NB4 (cell line): ENCODE measurements around the gene CDH4.

Experiments used
- DNase-seq: peaks from one replicate; pipeline ENCODE4 v3.0.0; 2010; ENCODE audit warnings: low read depth
- H3K4me3 ChIP-seq: one replicate; pipeline ENCODE4 v1.5.1; 2011; ENCODE audit warnings: mild to moderate bottlenecking, low read depth, low read length, moderate library complexity
- CTCF ChIP-seq: IDR thresholded peaks from one replicate; pipeline ENCODE4 v1.5.1; 2012; ENCODE audit warnings: low read depth, low read length
- MYC ChIP-seq: IDR thresholded peaks from 2 replicates; pipeline ENCODE4 v1.6.1; 2011; ENCODE audit warnings: low read depth, low read length
- POLR2A ChIP-seq: IDR thresholded peaks from 2 replicates; pipeline ENCODE4 v1.6.1; 2011; ENCODE audit warnings: mild to moderate bottlenecking; ENCODE audit not compliant: insufficient read length; ENCODE audit errors: extremely low read depth
- TF ChIP-seq, protein P1 (sequence below): IDR thresholded peaks from 2 replicates; pipeline ENCODE4 v1.6.1; 2011; ENCODE audit warnings: low read depth, low read length

Gene CDH4

GRCh38 chr20:61244213-61244612 is 7.8 kb upstream of the CDH4 start:
- no peak for DNase-seq
- no peak for TF ChIP-seq POLR2A
- no peak overlapping the region for H3K4me3 ChIP-seq

DNA sequence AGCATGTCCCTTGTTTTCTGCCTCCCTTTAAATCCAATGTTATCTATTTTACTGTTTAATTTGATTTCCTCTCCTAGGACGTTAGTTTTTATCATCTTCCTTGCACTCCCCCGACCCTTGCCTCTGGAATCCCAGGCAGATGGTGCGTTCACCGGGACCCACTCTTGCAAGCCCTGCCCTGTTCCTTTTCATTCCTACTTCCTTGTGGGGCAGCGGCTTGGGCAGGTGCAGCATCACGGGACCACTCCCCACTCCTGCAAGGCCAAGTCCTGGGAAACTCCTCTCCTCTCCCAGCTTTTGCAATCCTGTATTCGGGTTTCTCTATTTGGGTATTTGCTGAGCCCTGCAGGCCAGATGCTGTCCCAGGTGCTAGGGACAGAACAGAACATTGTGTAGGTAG is 5.8 kb upstream of the CDH4 start:
- no peak for TF ChIP-seq CTCF
- DNase-seq: no peak
- H3K4me3 ChIP-seq: no peak overlapping the region

GRCh38 chr20:61249626-61250025 is 2.4 kb upstream of the CDH4 start:
- DNase-seq: no peak
- TF ChIP-seq POLR2A: no peak
- no peak for TF ChIP-seq CTCF
- TF ChIP-seq, protein P1, sequence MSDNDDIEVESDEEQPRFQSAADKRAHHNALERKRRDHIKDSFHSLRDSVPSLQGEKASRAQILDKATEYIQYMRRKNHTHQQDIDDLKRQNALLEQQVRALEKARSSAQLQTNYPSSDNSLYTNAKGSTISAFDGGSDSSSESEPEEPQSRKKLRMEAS: no peak
- TF ChIP-seq MYC: no peak

GRCh38 chr20:61252601-61253263 is 671 bp downstream of the CDH4 start:
- DNase-seq: no peak
- H3K4me3 ChIP-seq: no peak overlapping the region
- TF ChIP-seq POLR2A (no peak), CTCF (no peak), MYC (no peak)
- TF ChIP-seq, protein P1: no peak

More at GRCh38 chr20:61249626-61250025, 2.4 kb upstream of the CDH4 start:
- no peak overlapping the region for H3K4me3 ChIP-seq

- no peak for TF ChIP-seq MYC
- TF ChIP-seq, protein P1: no peak
- TF ChIP-seq POLR2A: no peak
- no peak for TF ChIP-seq CTCF
- no peak overlapping the region for H3K4me3 ChIP-seq
- DNase-seq: no peak
Observed at GRCh38 chr20:61253264-61253639, 1.2 kb downstream of the CDH4 start.

- no peak overlapping the region for H3K4me3 ChIP-seq
- TF ChIP-seq, protein P1: no peak
- TF ChIP-seq CTCF: no peak
- no peak for TF ChIP-seq POLR2A
- no peak for TF ChIP-seq MYC
Observed at GRCh38 chr20:61253640-61254511, 1.8 kb downstream of the CDH4 start.

More at GRCh38 chr20:61253640-61254511, 1.8 kb downstream of the CDH4 start:
- no peak for DNase-seq
